AG09319 (cell line): Measurements from ENCODE around the gene ZNF135.

Source experiments
- DNase-seq: peaks from one replicate; pipeline ENCODE4 v3.0.0-alpha.2; 2010; ENCODE audit warnings: low read depth; ENCODE audit errors: extremely low read depth
- TF ChIP-seq, protein P1 (sequence below): IDR thresholded peaks from 2 replicates; pipeline ENCODE4 v1.5.1; 2011; ENCODE audit warnings: low read depth, mild to moderate bottlenecking, inconsistent platforms, low read length, moderate library complexity

Gene ZNF135

DNA sequence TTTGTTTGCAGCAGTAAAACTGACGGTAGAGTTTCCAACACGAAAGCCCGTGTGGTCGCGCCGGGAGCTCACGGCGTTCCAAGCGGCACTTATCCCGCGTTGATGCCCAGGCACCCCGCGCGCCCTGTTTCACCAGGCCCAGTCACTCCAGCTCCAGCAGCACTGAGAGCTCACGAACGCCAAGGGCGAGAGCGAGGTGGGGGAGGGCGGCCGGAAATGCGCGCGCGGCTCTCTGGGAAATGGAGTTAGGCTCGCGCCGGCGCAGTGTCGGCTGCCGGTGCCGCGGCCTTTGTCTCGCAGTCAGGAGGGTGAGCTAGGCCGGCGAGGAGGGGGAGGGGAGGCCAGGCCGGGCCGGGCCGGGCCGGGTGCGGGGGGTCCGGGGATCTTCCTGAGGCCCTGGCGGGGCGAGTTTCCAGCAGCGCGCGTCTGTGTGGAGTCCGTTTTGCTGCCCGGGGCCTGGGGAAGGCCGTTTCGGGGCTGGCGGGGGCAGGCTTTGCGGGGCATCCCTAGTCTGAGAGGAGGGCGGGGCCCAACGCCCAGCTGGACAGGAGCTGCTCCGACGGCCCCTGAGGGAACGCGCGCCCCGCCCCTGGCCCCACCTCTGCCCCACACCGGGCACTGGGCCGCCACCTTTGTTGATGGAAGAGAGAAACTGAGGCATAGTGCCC, at the start of gene ZNF135:
Gene ZNF135 (plus strand): TSS at position 280 of the 668 bp plus-strand sequence. CDS start 721 bp downstream, outside the sequence.
- peak; percentile 60 for DNase-seq
- TF ChIP-seq, protein P1, sequence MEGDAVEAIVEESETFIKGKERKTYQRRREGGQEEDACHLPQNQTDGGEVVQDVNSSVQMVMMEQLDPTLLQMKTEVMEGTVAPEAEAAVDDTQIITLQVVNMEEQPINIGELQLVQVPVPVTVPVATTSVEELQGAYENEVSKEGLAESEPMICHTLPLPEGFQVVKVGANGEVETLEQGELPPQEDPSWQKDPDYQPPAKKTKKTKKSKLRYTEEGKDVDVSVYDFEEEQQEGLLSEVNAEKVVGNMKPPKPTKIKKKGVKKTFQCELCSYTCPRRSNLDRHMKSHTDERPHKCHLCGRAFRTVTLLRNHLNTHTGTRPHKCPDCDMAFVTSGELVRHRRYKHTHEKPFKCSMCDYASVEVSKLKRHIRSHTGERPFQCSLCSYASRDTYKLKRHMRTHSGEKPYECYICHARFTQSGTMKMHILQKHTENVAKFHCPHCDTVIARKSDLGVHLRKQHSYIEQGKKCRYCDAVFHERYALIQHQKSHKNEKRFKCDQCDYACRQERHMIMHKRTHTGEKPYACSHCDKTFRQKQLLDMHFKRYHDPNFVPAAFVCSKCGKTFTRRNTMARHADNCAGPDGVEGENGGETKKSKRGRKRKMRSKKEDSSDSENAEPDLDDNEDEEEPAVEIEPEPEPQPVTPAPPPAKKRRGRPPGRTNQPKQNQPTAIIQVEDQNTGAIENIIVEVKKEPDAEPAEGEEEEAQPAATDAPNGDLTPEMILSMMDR: no peak

DNA sequence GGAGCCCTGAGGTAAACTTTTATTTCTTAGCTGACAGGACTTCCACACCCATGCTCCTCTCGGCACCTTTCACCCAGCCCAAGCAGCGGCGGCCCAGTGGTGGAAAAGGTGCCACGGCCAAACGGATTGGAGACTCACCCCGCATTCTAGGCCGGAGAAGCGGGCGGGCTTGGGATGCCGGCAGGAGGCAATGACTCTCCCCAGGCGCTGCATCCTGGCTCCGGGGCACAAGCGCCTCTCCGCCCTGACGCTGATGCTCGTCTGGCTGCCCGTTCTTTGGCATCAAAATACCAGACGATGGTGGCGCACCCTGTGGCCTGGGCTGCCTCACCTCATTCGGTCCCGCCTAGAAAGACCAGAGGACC, 49.8 kb upstream of the ZNF135 start:
- TF ChIP-seq, protein P1: no peak

DNA sequence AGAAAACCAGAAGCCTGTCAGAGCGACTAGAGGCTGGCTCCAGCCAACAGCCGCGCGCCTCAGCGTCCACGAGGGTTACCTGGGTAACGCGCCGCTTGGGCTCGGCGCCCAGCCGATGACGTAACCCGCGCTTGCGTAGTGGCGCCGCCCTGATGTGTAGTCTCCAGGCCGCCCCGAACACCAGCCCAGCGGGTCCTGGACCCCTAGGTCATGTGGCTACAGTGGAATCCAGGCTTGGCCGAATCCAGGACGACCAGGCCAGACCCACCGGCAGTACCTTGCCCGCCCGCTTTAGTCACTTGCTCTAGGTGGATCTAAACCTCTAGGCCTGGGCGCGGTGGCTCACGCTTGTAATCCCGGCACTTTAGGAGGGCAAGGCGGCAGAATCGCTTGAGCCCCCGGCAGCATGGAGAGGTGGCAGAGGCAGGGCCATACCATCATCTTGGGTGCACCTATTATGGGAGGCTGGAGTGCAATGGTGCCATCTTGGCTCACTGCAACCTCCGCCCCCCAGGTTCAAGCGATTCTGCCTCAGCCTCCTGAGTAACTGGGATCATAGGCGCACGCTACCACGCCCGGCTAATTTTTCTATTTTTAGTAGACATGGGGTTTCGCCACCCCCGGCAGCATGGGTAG, 49.3 kb upstream of the ZNF135 start:
- TF ChIP-seq, protein P1: no peak
- DNase-seq: peak; percentile 44

More for the DNA sequence above, 49.8 kb upstream of the ZNF135 start:
- DNase-seq: no peak

DNA sequence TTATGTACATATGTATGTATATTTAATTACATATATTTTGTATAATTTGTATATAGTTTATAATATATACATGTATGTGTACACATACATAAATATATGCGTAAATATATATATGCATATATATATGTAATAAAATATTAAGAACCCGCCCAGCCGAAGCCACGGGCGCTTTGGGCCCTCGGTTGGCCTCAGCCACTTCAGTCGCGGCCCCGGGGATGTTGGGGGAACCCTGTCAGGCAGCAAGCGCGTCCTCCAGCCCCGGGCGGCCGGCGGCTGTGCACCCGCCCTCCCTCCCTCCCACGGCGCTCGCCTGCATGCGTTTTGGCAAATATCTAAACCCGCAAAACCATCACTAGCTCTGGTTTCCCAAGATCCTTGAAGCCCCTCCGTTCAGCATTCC, 48.6 kb upstream of the ZNF135 start:
- no peak for DNase-seq
- TF ChIP-seq, protein P1: no peak

GRCh38 chr19:58014141-58014540, 44.9 kb upstream of the ZNF135 start:
- TF ChIP-seq, protein P1: no peak
- DNase-seq: no peak

DNA sequence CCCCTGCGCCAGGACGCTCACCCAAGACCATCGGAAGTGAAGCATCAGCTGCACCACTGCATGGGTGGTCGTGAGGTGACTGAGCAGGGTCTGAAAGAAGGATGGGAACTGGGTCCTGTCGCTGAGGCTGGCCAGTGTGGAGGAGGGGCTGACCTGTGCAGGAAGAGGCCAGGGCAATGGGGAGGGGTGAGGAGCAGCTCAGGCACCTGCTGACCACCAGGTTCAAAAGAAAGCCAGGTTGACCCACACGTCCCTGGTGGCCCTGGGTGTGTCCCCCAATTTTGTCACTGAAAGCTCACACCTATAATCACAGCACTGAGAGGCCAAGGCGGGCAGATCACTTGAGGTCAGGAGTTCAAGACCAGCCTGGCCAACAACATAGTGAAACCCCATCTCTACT, 39.0 kb upstream of the ZNF135 start:
- DNase-seq: no peak
- TF ChIP-seq, protein P1: no peak

- TF ChIP-seq, protein P1: peak; percentile 32
- no peak for DNase-seq
These were observed 37.4 kb upstream of the ZNF135 start for GRCh38 chr19:58021541-58022282.
